MM.1S (cell line): ENCODE measurements around the gene NFE2.

Source experiments
- DNase-seq: peaks from one replicate; pipeline ENCODE4 v3.0.0-alpha.2; 2015
- H2AFZ ChIP-seq: fragments of 300-600 bp; sonication (generic); 2 replicates; pipeline ENCODE4 v1.6.0; 2016; ENCODE audit warnings: antibody characterized with exemption, low read length
- H3F3A ChIP-seq: fragments of 300-600 bp; sonication (generic); 2 replicates; pipeline ENCODE4 v1.6.1; 2016; ENCODE audit warnings: mild to moderate bottlenecking, antibody characterized with exemption, low read length, moderate library complexity, mixed read lengths; ENCODE audit not compliant: insufficient read depth
- H3K27ac ChIP-seq: fragments of 300-600 bp; sonication (generic); 2 replicates; pipeline ENCODE4 v1.5.1; 2016; ENCODE audit warnings: mild to moderate bottlenecking, low read length
- H3K27me3 ChIP-seq: fragments of 300-600 bp; sonication (generic); replicated peaks from 2 replicates; pipeline ENCODE4 v1.6.0; 2016; ENCODE audit warnings: low read length; ENCODE audit not compliant: insufficient read depth
- H3K36me3 ChIP-seq: fragments of 300-600 bp; sonication (generic); replicated peaks from 2 replicates; pipeline ENCODE4 v1.6.1; 2016; ENCODE audit warnings: mild to moderate bottlenecking, low read length, mixed read lengths; ENCODE audit not compliant: insufficient read depth
- H3K4me1 ChIP-seq: fragments of 300-600 bp; sonication (generic); 2 replicates; pipeline ENCODE4 v1.6.1; 2016; ENCODE audit warnings: low read length, mixed read lengths
- H3K4me2 ChIP-seq: fragments of 300-600 bp; sonication (generic); 2 replicates; pipeline ENCODE4 v1.6.0; 2016; ENCODE audit warnings: low read depth, low read length
- H3K4me3 ChIP-seq: fragments of 300-600 bp; sonication (generic); 2 replicates; pipeline ENCODE4 v1.5.1; 2016; ENCODE audit warnings: low read length, mixed read lengths
- H3K79me2 ChIP-seq: fragments of 300-600 bp; sonication (generic); 2 replicates; pipeline ENCODE4 v1.6.1; 2016; ENCODE audit warnings: mixed run types, low read length, mixed read lengths
- H3K9ac ChIP-seq: fragments of 300-600 bp; sonication (generic); 2 replicates; pipeline ENCODE4 v1.6.1; 2016; ENCODE audit warnings: low read length, mixed read lengths
- H3K9me2 ChIP-seq: fragments of 300-600 bp; sonication (generic); replicated peaks from 2 replicates; pipeline ENCODE4 v1.6.1; 2016; ENCODE audit warnings: mild to moderate bottlenecking, low read length, mixed read lengths; ENCODE audit not compliant: insufficient read depth
- H3K9me3 ChIP-seq: fragments of 300-600 bp; sonication (generic); replicated peaks from 2 replicates; pipeline ENCODE4 v1.6.1; 2016; ENCODE audit warnings: mild to moderate bottlenecking, low read length, mixed read lengths; ENCODE audit not compliant: insufficient read depth
- H4K20me1 ChIP-seq: fragments of 300-600 bp; sonication (generic); 2 replicates; pipeline ENCODE4 v1.6.1; 2016; ENCODE audit warnings: mild to moderate bottlenecking, low read length, moderate library complexity, mixed read lengths; ENCODE audit not compliant: insufficient read depth
- EZH2 ChIP-seq: fragments of 300-600 bp; sonication (generic); optimal IDR thresholded peaks from 2 replicates; pipeline ENCODE3; 2017; ENCODE audit warnings: low read depth, mild to moderate bottlenecking, antibody characterized with exemption, low read length, mixed read lengths
- EZH2phosphoT487 ChIP-seq: fragments of 300-600 bp; sonication (generic); IDR thresholded peaks from 2 replicates; pipeline ENCODE4 v1.6.1; 2018; ENCODE audit warnings: antibody characterized with exemption, low read length
- TF ChIP-seq, protein P1 (sequence below): fragments of 300-600 bp; sonication (generic); IDR thresholded peaks from 2 replicates; pipeline ENCODE4 v1.5.1; 2016; ENCODE audit warnings: antibody characterized with exemption, low read length, mixed read lengths

NFE2 gene

DNA sequence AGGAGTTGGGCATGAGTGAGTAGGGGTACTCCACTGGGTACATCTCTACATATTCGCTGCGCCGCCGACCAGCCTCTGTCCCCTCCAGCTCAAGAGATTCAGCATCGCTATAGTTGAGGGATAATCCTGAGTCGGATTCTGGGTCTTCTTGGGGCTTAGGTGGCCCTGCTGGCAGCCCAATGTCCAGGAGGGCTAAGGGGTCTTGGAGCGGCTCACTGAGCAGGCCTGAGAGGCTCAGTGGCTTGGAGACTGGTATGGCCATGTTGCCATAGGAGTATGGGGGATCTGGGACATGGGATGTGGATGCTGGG is 7.9 kb downstream of the NFE2 start:
- Histone ChIP-seq H3K79me2 (no peaks in the 10 kb centered on the region), H3K4me3 (no peak overlapping the region), H2AFZ (no peak overlapping the region), H3K27me3 (peaks cover 8% of the 10 kb centered on the region; the same call in 1 of the 2 replicates), H3K9ac (no peak overlapping the region), H3K27ac (no peak overlapping the region), H3K4me2 (no peak overlapping the region), H3K9me3 (no peaks in the 10 kb centered on the region), H3K4me1 (no peaks in the 10 kb centered on the region), H3K9me2 (no peaks in the 10 kb centered on the region), H4K20me1 (no peaks in the 10 kb centered on the region), H3K36me3 (no peaks in the 10 kb centered on the region), H3F3A (peaks cover 18% of the 10 kb centered on the region)
- no peak for DNase-seq
- TF ChIP-seq EZH2phosphoT487 (no peak), EZH2 (no peak)
- TF ChIP-seq, protein P1, sequence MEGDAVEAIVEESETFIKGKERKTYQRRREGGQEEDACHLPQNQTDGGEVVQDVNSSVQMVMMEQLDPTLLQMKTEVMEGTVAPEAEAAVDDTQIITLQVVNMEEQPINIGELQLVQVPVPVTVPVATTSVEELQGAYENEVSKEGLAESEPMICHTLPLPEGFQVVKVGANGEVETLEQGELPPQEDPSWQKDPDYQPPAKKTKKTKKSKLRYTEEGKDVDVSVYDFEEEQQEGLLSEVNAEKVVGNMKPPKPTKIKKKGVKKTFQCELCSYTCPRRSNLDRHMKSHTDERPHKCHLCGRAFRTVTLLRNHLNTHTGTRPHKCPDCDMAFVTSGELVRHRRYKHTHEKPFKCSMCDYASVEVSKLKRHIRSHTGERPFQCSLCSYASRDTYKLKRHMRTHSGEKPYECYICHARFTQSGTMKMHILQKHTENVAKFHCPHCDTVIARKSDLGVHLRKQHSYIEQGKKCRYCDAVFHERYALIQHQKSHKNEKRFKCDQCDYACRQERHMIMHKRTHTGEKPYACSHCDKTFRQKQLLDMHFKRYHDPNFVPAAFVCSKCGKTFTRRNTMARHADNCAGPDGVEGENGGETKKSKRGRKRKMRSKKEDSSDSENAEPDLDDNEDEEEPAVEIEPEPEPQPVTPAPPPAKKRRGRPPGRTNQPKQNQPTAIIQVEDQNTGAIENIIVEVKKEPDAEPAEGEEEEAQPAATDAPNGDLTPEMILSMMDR: no peak

DNA sequence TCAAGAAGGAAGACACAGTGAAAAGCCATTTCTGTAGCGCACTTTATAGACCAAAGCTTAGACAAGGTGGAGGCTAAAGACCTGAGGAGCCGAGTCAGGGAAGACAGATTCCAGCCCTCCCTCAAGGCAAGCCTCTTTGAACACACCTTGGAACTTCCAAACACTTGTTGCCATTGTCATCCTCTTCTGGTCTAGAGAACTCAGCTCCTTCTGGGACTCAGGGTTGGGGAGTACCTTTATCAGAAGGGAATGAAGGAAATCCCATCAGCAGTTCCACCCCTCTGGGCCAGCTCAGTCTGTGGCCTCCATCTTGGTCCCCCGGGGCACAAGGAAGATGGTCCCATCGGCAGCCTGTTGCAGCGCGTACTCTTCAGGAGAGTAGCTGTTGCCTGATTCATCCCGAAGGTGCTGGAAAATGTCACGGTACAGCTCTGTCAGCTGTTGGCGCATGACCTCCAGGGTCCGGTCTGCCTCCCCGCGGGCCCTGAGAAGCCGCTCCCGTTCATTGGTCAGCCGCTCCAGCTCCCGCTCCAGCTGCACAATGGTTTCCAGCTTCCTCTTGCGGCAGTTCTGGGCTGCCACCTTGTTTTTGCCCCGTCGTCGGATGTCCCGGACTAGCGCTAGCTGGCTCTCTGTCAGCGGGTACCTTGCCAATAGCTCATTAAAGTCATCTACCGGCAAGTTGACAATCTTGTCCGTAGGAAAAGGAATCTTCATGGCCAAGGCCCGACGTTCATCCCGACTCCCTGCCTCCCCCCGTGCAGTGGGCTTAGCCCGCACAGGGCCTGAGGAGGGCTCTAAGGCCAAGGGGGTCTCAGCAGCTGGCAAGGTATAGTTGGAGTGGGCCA is 8.5 kb downstream of the NFE2 start:
- no peaks in the 10 kb centered on the region for H3K4me1 ChIP-seq
- DNase-seq: no peak
- H3F3A ChIP-seq: peaks cover 24% of the 10 kb centered on the region
- no peaks in the 10 kb centered on the region for H3K9me3 ChIP-seq
- H3K79me2 ChIP-seq: no peaks in the 10 kb centered on the region
- no peak overlapping the region for H3K4me2 ChIP-seq
- H3K36me3 ChIP-seq: no peaks in the 10 kb centered on the region
- no peaks in the 10 kb centered on the region for H3K9me2 ChIP-seq
- no peak overlapping the region for H2AFZ ChIP-seq
- no peak overlapping the region for H3K9ac ChIP-seq
- TF ChIP-seq, protein P1: no peak
- TF ChIP-seq EZH2phosphoT487: no peak
- TF ChIP-seq EZH2: no peak
- no peak overlapping the region for H3K27ac ChIP-seq
- H4K20me1 ChIP-seq: no peaks in the 10 kb centered on the region
- no peak overlapping the region for H3K4me3 ChIP-seq
- peaks cover 8% of the 10 kb centered on the region; the same call in 1 of the 2 replicates for H3K27me3 ChIP-seq

GRCh38 chr12:54287261-54288157 is 13.3 kb downstream of the NFE2 start:
- Histone ChIP-seq H2AFZ (no peak overlapping the region), H3K4me1 (peaks cover 11% of the 10 kb centered on the region; the same call in 1 of the 2 replicates), H3F3A (peaks cover 65% of the 10 kb centered on the region), H3K27me3 (no peaks in the 10 kb centered on the region), H4K20me1 (peaks cover 37% of the 10 kb centered on the region), H3K27ac (no peak overlapping the region), H3K9ac (no peak overlapping the region), H3K9me2 (no peaks in the 10 kb centered on the region), H3K9me3 (no peaks in the 10 kb centered on the region), H3K4me2 (no peak overlapping the region), H3K36me3 (peaks cover 20% of the 10 kb centered on the region), H3K79me2 (peaks cover 24% of the 10 kb centered on the region), H3K4me3 (no peak overlapping the region)
- TF ChIP-seq, protein P1: no peak
- TF ChIP-seq EZH2 (no peak), EZH2phosphoT487 (no peak)
- DNase-seq: no peak
